Measurements from ENCODE around the gene RAB19.

Gene RAB19

GRCh38 chr7:140439359-140439758 is 35.5 kb downstream of the RAB19 start:
- DNase-seq (ENCODE audit: low read depth), result no peak
- no peak for TF ChIP-seq CTCF (conservative IDR thresholded peaks at IDR 0.05; ENCODE audit: control insufficient read depth, insufficient read depth, low read depth, low read length)

GRCh38 chr7:140440593-140440992 is 36.7 kb downstream of the RAB19 start:
- H3K4me3 ChIP-seq (ENCODE audit: control insufficient read depth, low read depth, low read length), result no peak overlapping the region
- DNase-seq (ENCODE audit: low read depth), result no peak
- TF ChIP-seq CTCF (conservative IDR thresholded peaks at IDR 0.05; ENCODE audit: control insufficient read depth, insufficient read depth, low read depth, low read length), result no peak

More at GRCh38 chr7:140439359-140439758, 35.5 kb downstream of the RAB19 start:
- H3K4me3 ChIP-seq (ENCODE audit: control insufficient read depth, low read depth, low read length), result no peak overlapping the region

- no peak for DNase-seq (ENCODE audit: low read depth)
- TF ChIP-seq CTCF (conservative IDR thresholded peaks at IDR 0.05; ENCODE audit: control insufficient read depth, insufficient read depth, low read depth, low read length), result no peak
- H3K4me3 ChIP-seq (ENCODE audit: control insufficient read depth, low read depth, low read length), result no peak overlapping the region
These were observed 37.7 kb downstream of the RAB19 start for GRCh38 chr7:140441519-140441918.

- no peak overlapping the region for H3K4me3 ChIP-seq (ENCODE audit: control insufficient read depth, low read depth, low read length)
- DNase-seq (ENCODE audit: low read depth), result no peak
- no peak for TF ChIP-seq CTCF (conservative IDR thresholded peaks at IDR 0.05; ENCODE audit: control insufficient read depth, insufficient read depth, low read depth, low read length)
These were observed 42.6 kb downstream of the RAB19 start for GRCh38 chr7:140446467-140446866.

GRCh38 chr7:140447841-140448240 is 44.0 kb downstream of the RAB19 start:
- no peak for DNase-seq (ENCODE audit: low read depth)
- no peak for TF ChIP-seq CTCF (conservative IDR thresholded peaks at IDR 0.05; ENCODE audit: control insufficient read depth, insufficient read depth, low read depth, low read length)
- H3K4me3 ChIP-seq (ENCODE audit: control insufficient read depth, low read depth, low read length), result no peak overlapping the region

- TF ChIP-seq CTCF (conservative IDR thresholded peaks at IDR 0.05; ENCODE audit: control insufficient read depth, insufficient read depth, low read depth, low read length), result no peak
- H3K4me3 ChIP-seq (ENCODE audit: control insufficient read depth, low read depth, low read length), result no peak overlapping the region
- no peak for DNase-seq (ENCODE audit: low read depth)
These were observed 45.1 kb downstream of the RAB19 start for GRCh38 chr7:140448781-140449480.

Data from fibroblast of mammary gland (primary cell).